Muscle layer of duodenum (tissue), 2 donors: ENCODE results near the gene MAT1A.
"Not testable (repeated sequence)": the region's sequence is repeated elsewhere in the genome, so short reads cannot be mapped to it uniquely, and the experiment has no call there.

Source experiments
- H3K27ac ChIP-seq: one replicate; pipeline ENCODE4 v1.7.0; 2013; ENCODE audit warnings: mild to moderate bottlenecking, low read length
- H3K27me3 ChIP-seq: one replicate; pipeline ENCODE4 v1.7.0; 2013; ENCODE audit warnings: low read depth, mild to moderate bottlenecking, control low read depth, low read length
- H3K36me3 ChIP-seq, 2 donors: one replicate each; pipeline ENCODE4 v1.7.0; 2013; ENCODE audit warnings: low read length in 2 of 2, control low read depth in 1 of 2, mild to moderate bottlenecking in 1 of 2; ENCODE audit not compliant: insufficient read depth in 2 of 2, control insufficient read depth in 1 of 2
- H3K4me1 ChIP-seq, 2 donors: one replicate each; pipeline ENCODE4 v1.7.0; 2013; ENCODE audit warnings: low read length in 2 of 2, mild to moderate bottlenecking in 2 of 2, control low read depth in 1 of 2, moderate library complexity in 1 of 2; ENCODE audit not compliant: insufficient read depth in 2 of 2, control insufficient read depth in 1 of 2
- H3K4me3 ChIP-seq, 2 donors: one replicate each; pipeline ENCODE4 v1.7.0; 2013; ENCODE audit warnings: low read length in 2 of 2, low read depth in 1 of 2, mild to moderate bottlenecking in 1 of 2
- H3K9me3 ChIP-seq, 2 donors: one replicate each; pipeline ENCODE4 v1.7.0; 2013; ENCODE audit warnings: low read length in 2 of 2, control low read depth in 1 of 2, mild to moderate bottlenecking in 1 of 2; ENCODE audit not compliant: control insufficient read depth in 1 of 2
- donor health status: healthy.

The MAT1A gene

GRCh38 chr10:80318742-80319141 lies 29.3 kb upstream of the MAT1A start:
- H3K36me3 ChIP-seq = no peaks in the 10 kb centered on the region
- H3K4me3 ChIP-seq = no peak overlapping the region
- no peaks in the 10 kb centered on the region for H3K4me1 ChIP-seq
- no peak overlapping the region for H3K27ac ChIP-seq
- H3K27me3 ChIP-seq = no peaks in the 10 kb centered on the region
- H3K9me3 ChIP-seq = no peaks in the 10 kb centered on the region

DNA sequence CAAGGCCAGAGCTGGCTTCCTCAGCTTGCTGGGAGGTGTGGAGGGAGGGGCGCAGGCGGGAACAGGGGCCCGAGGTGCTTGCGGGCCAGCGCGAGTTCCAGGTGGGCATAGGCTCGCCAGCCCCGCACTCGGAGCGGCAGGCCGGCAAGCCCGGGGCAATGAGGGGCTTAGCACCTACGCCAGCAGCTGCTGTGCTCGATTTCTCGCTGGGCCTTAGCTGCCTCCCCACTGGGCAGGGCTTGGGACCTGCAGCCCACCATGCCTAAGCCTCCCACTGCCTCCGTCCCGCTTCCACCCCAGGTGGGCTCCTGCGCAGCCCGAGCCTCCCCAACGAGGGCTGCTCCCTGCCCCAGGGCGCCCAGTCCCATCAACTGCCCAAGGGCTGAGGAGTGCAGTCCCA lies 25.9 kb upstream of the MAT1A start:
- Histone ChIP-seq H3K36me3 (no peaks in the 10 kb centered on the region), H3K27me3 (no peaks in the 10 kb centered on the region), H3K4me3 (no peak overlapping the region), H3K9me3 (no peaks in the 10 kb centered on the region), H3K27ac (no peak overlapping the region), H3K4me1 (no peaks in the 10 kb centered on the region)

GRCh38 chr10:80313523-80313922 lies 24.1 kb upstream of the MAT1A start:
- Histone ChIP-seq H3K27ac (no peak overlapping the region), H3K36me3 (no peaks in the 10 kb centered on the region), H3K9me3 (no peaks in the 10 kb centered on the region), H3K27me3 (no peaks in the 10 kb centered on the region), H3K4me3 (no peak overlapping the region), H3K4me1 (no peaks in the 10 kb centered on the region)

DNA sequence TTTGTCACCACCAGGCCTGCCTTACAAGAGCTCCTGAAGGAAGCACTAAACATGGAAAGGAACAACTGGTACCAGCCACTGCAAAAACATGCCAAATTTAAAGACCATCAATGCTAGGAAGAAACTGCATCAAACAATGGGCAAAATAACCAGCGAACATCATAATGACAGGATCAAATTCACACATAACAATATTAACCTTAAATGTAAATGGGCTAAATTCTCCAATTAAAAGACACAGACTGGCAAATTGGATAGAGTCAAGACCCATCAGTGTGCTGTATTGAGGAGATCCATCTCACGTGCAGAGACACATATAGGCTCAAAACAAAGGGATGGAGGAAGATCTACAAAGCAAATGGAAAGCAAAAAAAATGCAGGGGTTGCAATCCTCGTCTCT lies 16.5 kb upstream of the MAT1A start:
- H3K4me1 ChIP-seq, H3K27ac ChIP-seq, H3K9me3 ChIP-seq: not testable (repeated sequence)

DNA sequence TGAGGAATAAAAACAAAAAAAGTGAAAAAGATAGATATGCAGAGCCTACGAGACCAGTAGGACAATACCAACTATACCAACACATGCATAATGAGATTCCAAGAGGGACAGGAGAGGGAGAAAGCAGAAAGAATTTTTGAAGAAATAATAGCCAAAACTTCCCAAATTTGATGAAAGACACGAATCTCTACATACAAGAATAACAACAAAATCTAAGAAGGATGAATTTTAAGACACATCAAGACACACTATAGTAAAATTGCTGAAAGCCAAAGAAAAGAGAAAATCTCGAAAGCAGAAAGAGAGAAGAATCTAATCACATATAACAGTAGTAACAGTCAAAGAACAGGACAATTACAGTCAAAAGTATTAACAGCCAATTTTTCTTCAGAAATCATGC lies 7.5 kb upstream of the MAT1A start:
- H3K9me3 ChIP-seq = peaks cover 0 to 19% of the 10 kb centered on the region in 2 donors
- H3K36me3 ChIP-seq = no peaks in the 10 kb centered on the region
- no peak overlapping the region for H3K4me3 ChIP-seq
- H3K27ac ChIP-seq = no peak overlapping the region
- H3K27me3 ChIP-seq = no peaks in the 10 kb centered on the region
- no peaks in the 10 kb centered on the region for H3K4me1 ChIP-seq

More for the DNA sequence above, 16.5 kb upstream of the MAT1A start:
- H3K36me3 ChIP-seq, H3K27me3 ChIP-seq, H3K4me3 ChIP-seq: not testable (repeated sequence)

- Histone ChIP-seq H3K9me3 (peaks cover 0 to 10% of the 10 kb centered on the region in 2 donors), H3K4me1 (no peaks in the 10 kb centered on the region), H3K27ac (no peak overlapping the region), H3K27me3 (no peaks in the 10 kb centered on the region), H3K36me3 (no peaks in the 10 kb centered on the region), H3K4me3 (no peak overlapping the region)
Measured at GRCh38 chr10:80292607-80293239, 3.3 kb upstream of the MAT1A start.

DNA sequence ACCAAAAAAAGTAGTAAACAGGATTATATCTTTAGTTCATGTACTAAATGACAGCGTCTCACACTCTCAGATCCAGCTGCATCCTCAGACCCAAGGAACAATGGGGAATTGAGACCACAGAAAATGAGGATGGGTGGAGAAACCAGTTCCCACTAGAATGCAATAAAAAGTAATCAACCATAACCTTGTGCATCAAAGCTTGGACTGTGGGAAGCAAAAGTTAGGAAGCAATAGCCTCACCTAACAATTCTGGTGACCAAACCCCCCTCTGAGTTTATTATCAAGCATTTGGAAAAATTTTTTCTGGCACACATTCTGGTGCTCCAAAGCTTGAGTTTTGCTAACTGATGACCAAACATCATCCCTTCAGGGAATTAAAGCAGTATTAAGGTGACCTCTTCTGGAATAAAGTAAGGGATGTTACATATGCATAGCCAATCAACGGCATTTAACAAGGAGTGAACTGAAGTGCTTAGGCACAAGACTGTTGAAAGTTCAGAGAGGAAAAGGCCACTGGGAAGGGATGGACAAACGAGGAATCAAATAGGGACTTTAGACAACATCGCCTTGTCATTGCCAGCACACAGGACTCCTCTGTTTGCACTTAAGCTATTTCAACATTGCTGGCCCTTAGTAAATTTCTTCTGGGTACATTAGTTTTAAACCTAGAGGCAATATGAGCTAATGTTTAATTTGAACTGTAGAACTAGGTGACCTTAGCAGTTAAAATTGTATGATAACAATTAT lies 1.2 kb upstream of the MAT1A start:
- Histone ChIP-seq H3K9me3 (no peaks in the 10 kb centered on the region), H3K27me3 (no peaks in the 10 kb centered on the region), H3K36me3 (no peaks in the 10 kb centered on the region), H3K27ac (no peak overlapping the region), H3K4me1 (no peaks in the 10 kb centered on the region), H3K4me3 (no peak overlapping the region)

DNA sequence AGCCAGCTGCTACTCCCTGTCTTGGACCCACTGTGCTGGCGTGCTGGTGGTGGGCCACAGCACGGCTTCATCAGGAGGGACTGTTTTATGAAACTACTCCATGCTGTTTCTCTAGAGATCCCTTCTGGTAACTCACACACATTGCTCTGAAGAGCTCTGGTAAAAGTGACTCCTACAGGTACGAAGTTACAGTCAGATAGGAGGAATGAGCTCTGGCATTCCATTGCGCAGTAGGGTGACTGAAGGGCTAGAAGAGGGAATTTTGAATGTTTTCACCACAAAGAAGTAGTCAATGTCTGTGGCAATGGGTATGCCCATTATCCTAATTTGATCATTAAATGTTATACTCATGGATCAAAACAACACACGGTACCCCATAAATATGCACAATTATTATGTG lies 609 bp downstream of the MAT1A start:
- H3K4me3 ChIP-seq = no peak overlapping the region
- no peaks in the 10 kb centered on the region for H3K4me1 ChIP-seq
- no peak overlapping the region for H3K27ac ChIP-seq
- no peaks in the 10 kb centered on the region for H3K9me3 ChIP-seq
- H3K36me3 ChIP-seq = no peaks in the 10 kb centered on the region
- H3K27me3 ChIP-seq = no peaks in the 10 kb centered on the region

- no peaks in the 10 kb centered on the region for H3K9me3 ChIP-seq
- no peak overlapping the region for H3K4me3 ChIP-seq
- no peak overlapping the region for H3K27ac ChIP-seq
- H3K27me3 ChIP-seq = no peaks in the 10 kb centered on the region
- no peaks in the 10 kb centered on the region for H3K4me1 ChIP-seq
- H3K36me3 ChIP-seq = no peaks in the 10 kb centered on the region
Measured at GRCh38 chr10:80284522-80284921, 4.9 kb downstream of the MAT1A start.

- no peak overlapping the region for H3K27ac ChIP-seq
- no peaks in the 10 kb centered on the region for H3K4me1 ChIP-seq
- no peaks in the 10 kb centered on the region for H3K9me3 ChIP-seq
- H3K4me3 ChIP-seq = no peak overlapping the region
- no peaks in the 10 kb centered on the region for H3K36me3 ChIP-seq
- no peaks in the 10 kb centered on the region for H3K27me3 ChIP-seq
Measured at GRCh38 chr10:80283536-80284199, 5.8 kb downstream of the MAT1A start.

DNA sequence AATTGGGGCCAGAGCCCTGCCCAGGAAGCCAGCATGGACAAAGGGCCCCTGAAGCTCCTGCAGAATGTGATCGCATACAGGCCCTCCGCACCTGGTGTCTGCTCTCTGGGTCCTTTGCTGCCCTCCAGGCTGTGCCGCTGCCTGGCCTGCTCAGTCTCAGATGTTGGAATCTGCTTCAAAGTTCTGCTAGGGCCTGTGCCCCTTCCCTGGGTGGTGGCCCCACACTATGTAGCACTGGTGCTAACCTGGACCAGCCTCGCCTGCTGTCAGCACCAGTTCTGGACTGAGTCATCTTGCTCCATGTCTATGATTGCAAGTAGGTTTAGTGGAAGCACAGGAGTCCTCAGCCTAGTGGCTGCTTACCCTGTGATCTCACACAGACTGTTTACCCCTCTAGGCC lies 6.3 kb downstream of the MAT1A start:
- Histone ChIP-seq H3K27me3 (no peaks in the 10 kb centered on the region), H3K4me1 (no peaks in the 10 kb centered on the region), H3K36me3 (no peaks in the 10 kb centered on the region), H3K27ac (no peak overlapping the region), H3K4me3 (no peak overlapping the region), H3K9me3 (no peaks in the 10 kb centered on the region)
